ENCODE measurements around the gene UVRAG.

GRCh38 chr11:76123248-76123647, 308.2 kb downstream of the UVRAG start:
- no peak for TF ChIP-seq ZBTB8A (CRISPR knock-in tag; IDR thresholded peaks at IDR 0.05; ENCODE audit: borderline replicate concordance, low read depth)
- TF ChIP-seq ZNF841 (CRISPR knock-in tag; IDR thresholded peaks at IDR 0.05; ENCODE audit: borderline replicate concordance) = no peak
- TF ChIP-seq ZNF354B (CRISPR knock-in tag; IDR thresholded peaks at IDR 0.05) = no peak
- TF ChIP-seq HINFP (CRISPR knock-in tag; IDR thresholded peaks at IDR 0.05; ENCODE audit: low read depth) = no peak
- TF ChIP-seq ZNF232 (CRISPR knock-in tag; IDR thresholded peaks at IDR 0.05; ENCODE audit: borderline replicate concordance) = no peak
- no peak for TF ChIP-seq LRRFIP1 (CRISPR knock-in tag; conservative IDR thresholded peaks at IDR 0.05)
- no peak for TF ChIP-seq BCL3 (CRISPR knock-in tag; IDR thresholded peaks at IDR 0.05)
- no peak for TF ChIP-seq POLR2AphosphoS2 (IDR thresholded peaks at IDR 0.05; ENCODE audit: low read depth, low read length)

Data from HepG2 (cell line).